Osteoblast (primary cell): ENCODE data around the gene DEPP1. TPM values are rescaled to one million over a fixed set of nuclear protein-coding genes. Genes with fewer than 3 reads are reported as not detected.

Source experiments
- DNase-seq: peaks from one replicate; pipeline ENCODE4 v3.0.0; 2011; ENCODE audit warnings: low spot score, mixed read lengths; ENCODE audit not compliant: insufficient read length; ENCODE audit errors: missing footprints
- H2AFZ ChIP-seq: 2 replicates; pipeline ENCODE4 v1.6.0; 2011; ENCODE audit warnings: mild to moderate bottlenecking, low read length
- H3K27ac ChIP-seq: 2 replicates; pipeline ENCODE4 v1.5.1; 2011; ENCODE audit warnings: mild to moderate bottlenecking, low read depth, low read length, moderate library complexity
- H3K27me3 ChIP-seq: 2 replicates; pipeline ENCODE4 v1.6.0; 2012; ENCODE audit warnings: mild to moderate bottlenecking, control low read depth, inconsistent platforms, low read length, moderate library complexity; ENCODE audit not compliant: insufficient read depth
- H3K36me3 ChIP-seq: 2 replicates; pipeline ENCODE4 v1.5.1; 2011; ENCODE audit warnings: mild to moderate bottlenecking, low read length, control low read depth, moderate library complexity; ENCODE audit not compliant: insufficient read depth
- H3K4me1 ChIP-seq: 2 replicates; pipeline ENCODE4 v1.5.1; 2011; ENCODE audit warnings: mild to moderate bottlenecking, low read length, control low read depth, moderate library complexity; ENCODE audit not compliant: insufficient read depth
- H3K4me2 ChIP-seq: 2 replicates; pipeline ENCODE4 v1.6.0; 2011; ENCODE audit warnings: mild to moderate bottlenecking, low read length; ENCODE audit not compliant: insufficient read depth
- H3K4me3 ChIP-seq: fragments of 200-600 bp; sonication (generic); 3 replicates; pipeline ENCODE4 v1.5.1; 2012; ENCODE audit warnings: mild to moderate bottlenecking, low read length, inconsistent platforms; ENCODE audit not compliant: insufficient read depth
- H3K79me2 ChIP-seq: 2 replicates; pipeline ENCODE4 v1.6.0; 2012; ENCODE audit warnings: mild to moderate bottlenecking, low read length, control low read depth, inconsistent platforms; ENCODE audit not compliant: insufficient read depth
- H3K9me3 ChIP-seq: 2 replicates; pipeline ENCODE4 v1.5.1; 2011; ENCODE audit warnings: low read depth, low read length, control low read depth
- H4K20me1 ChIP-seq: 2 replicates; pipeline ENCODE4 v1.6.0; 2012; ENCODE audit warnings: mild to moderate bottlenecking, low read length, control low read depth; ENCODE audit not compliant: insufficient read depth
- CTCF ChIP-seq: IDR thresholded peaks from 2 replicates; pipeline ENCODE4 v1.5.1; 2011; ENCODE audit warnings: mild to moderate bottlenecking, low read depth, low read length, moderate library complexity; ENCODE audit errors: extremely low read depth
- total RNA-seq: library from RNA; depleted of rRNA; stranded (reverse); fragments of >200 nt; gene quantifications from 2 replicates; pipeline ENCODE4 v1.2.3, GENCODE V29; 2012

Gene DEPP1
- total RNA-seq, 1 donor = 87.6 TPM

- H3K79me2 ChIP-seq = no peaks in the 10 kb centered on the region
- no peaks in the 10 kb centered on the region for H4K20me1 ChIP-seq
- no peak for DNase-seq
- no peaks in the 10 kb centered on the region for H3K27me3 ChIP-seq
- H3K4me3 ChIP-seq = no peak overlapping the region
- H3K36me3 ChIP-seq = no peaks in the 10 kb centered on the region
- H3K4me2 ChIP-seq = no peak overlapping the region
- peaks cover 14% of the 10 kb centered on the region for H3K4me1 ChIP-seq
- no peaks in the 10 kb centered on the region for H3K9me3 ChIP-seq
- no peak overlapping the region for H2AFZ ChIP-seq
- no peak overlapping the region for H3K27ac ChIP-seq
- TF ChIP-seq CTCF = no peak
Observed at GRCh38 chr10:44949915-44950314, 28.7 kb downstream of the DEPP1 start.

- Histone ChIP-seq H2AFZ (no peak overlapping the region), H3K4me2 (no peak overlapping the region), H3K9me3 (no peaks in the 10 kb centered on the region), H4K20me1 (no peaks in the 10 kb centered on the region), H3K27ac (no peak overlapping the region), H3K36me3 (no peaks in the 10 kb centered on the region), H3K79me2 (no peaks in the 10 kb centered on the region), H3K4me3 (no peak overlapping the region), H3K27me3 (no peaks in the 10 kb centered on the region), H3K4me1 (peaks cover 14% of the 10 kb centered on the region)
- no peak for DNase-seq
- no peak for TF ChIP-seq CTCF
Observed at GRCh38 chr10:44949127-44949802, 29.3 kb downstream of the DEPP1 start.

- no peaks in the 10 kb centered on the region for H4K20me1 ChIP-seq
- H3K4me1 ChIP-seq = peaks cover 14% of the 10 kb centered on the region
- no peak for TF ChIP-seq CTCF
- H3K4me2 ChIP-seq = no peak overlapping the region
- no peak overlapping the region for H3K4me3 ChIP-seq
- no peaks in the 10 kb centered on the region for H3K27me3 ChIP-seq
- DNase-seq = no peak
- no peak overlapping the region for H2AFZ ChIP-seq
- no peak overlapping the region for H3K27ac ChIP-seq
- no peaks in the 10 kb centered on the region for H3K79me2 ChIP-seq
- no peaks in the 10 kb centered on the region for H3K9me3 ChIP-seq
- no peaks in the 10 kb centered on the region for H3K36me3 ChIP-seq
Observed at GRCh38 chr10:44948642-44949041, 30.0 kb downstream of the DEPP1 start.

GRCh38 chr10:44947371-44948152 is 31.0 kb downstream of the DEPP1 start:
- Histone ChIP-seq H2AFZ (no peak overlapping the region), H3K27ac (no peak overlapping the region), H3K4me1 (peaks cover 11% of the 10 kb centered on the region), H3K9me3 (no peaks in the 10 kb centered on the region), H4K20me1 (no peaks in the 10 kb centered on the region), H3K27me3 (no peaks in the 10 kb centered on the region), H3K79me2 (no peaks in the 10 kb centered on the region), H3K4me3 (no peak overlapping the region), H3K4me2 (no peak overlapping the region), H3K36me3 (no peaks in the 10 kb centered on the region)
- no peak for DNase-seq
- no peak for TF ChIP-seq CTCF
